ENCODE results near the gene CHKB.
"Not testable (repeated sequence)": the region's sequence is repeated elsewhere in the genome, so short reads cannot be mapped to it uniquely, and the experiment has no call there.

CHKB gene, protein sequence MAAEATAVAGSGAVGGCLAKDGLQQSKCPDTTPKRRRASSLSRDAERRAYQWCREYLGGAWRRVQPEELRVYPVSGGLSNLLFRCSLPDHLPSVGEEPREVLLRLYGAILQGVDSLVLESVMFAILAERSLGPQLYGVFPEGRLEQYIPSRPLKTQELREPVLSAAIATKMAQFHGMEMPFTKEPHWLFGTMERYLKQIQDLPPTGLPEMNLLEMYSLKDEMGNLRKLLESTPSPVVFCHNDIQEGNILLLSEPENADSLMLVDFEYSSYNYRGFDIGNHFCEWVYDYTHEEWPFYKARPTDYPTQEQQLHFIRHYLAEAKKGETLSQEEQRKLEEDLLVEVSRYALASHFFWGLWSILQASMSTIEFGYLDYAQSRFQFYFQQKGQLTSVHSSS

DNA sequence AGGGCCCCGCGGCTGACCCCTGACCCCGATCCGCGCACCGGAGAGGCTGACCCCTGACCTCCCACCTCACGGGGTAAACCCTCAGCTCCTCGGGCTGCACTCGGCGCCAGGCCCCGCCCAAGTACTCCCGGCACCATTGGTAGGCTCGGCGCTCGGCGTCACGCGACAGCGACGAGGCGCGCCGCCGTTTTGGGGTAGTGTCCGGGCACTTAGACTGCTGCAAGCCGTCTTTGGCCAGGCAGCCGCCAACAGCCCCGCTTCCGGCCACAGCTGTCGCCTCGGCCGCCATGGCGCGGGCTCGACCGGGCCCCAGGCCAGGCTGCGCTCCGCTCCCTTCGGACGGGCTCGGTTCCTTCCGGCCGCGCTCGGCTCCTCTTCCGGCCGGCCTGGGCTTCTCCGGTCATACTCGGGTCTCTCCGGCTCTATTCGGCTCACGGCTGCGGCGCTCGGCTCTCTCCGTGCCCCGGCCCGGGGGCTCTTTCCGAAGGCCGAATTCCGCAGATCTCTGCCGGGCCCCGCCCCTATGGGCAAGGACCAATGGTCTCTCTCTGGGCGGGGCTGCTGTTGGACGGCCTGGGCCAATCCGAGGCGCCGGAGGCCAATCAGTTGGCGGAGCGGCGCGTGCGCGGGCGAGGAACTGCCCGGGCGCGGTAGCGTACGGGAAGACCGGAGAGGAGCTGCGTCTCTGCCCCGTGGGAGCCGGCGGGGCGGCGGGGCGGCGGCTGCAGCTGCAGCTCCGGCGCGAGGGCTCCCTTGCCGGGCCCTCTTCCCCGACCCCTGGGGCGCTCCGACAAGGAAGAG is at the start of gene CHKB:
CHKB (minus strand) TSS at position 357 of the 801 bp plus-strand sequence; CDS start at position 289, 68 bp downstream.
- DNase-seq (ENCODE audit: low spot score) = peak; percentile 99

DNA sequence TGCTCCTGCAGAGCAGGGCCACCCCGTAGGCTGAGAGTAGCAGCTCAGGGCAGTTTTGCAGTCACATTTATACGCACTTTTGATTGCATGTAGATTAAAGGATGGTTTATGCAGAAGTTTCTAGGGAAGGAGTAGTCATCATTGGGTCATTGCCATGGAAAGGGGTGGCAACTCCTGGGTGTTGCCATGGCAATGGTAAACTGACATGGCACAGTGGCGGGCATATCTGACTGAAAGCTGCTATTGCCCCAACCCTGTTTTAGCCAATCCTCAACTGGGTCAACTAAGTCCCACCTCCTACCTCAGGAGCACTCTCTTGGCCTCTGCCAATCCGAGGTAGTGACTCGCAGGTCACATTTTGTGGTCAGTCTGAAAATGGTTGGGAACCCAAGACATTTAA is 47.7 kb upstream of the CHKB start:
- no peak for DNase-seq (ENCODE audit: low spot score)

DNA sequence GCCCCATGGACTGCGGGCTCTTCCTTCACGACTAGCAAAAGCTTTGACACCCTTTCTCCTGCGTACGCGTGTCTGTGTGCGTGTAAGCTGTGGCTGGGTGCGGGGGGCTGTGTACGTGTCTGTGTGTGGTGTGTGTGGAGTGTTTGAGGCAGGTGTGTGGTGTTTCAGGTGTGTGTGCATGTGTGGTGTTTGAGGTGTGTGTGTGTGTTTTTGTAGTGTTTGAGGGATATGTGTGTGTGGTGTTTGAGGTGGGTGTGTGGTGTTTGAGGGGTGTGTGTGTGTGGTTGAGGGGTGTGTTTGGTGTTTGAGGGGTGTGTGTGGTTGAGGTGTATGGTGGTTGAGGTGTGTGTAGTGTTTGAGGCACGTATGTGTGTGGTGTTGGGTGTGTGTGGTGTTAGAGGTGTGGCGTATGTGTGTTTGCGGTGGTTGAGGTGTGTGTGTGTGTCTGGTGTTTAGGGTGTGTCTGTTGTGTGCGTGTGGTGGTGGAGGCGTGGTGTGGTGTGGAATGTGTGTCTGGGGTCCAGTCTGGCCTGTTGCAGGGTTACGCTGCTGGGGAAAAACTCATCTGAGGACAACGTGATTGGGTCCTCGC is 46.0 kb upstream of the CHKB start:
- DNase-seq (ENCODE audit: low spot score) = no peak

DNA sequence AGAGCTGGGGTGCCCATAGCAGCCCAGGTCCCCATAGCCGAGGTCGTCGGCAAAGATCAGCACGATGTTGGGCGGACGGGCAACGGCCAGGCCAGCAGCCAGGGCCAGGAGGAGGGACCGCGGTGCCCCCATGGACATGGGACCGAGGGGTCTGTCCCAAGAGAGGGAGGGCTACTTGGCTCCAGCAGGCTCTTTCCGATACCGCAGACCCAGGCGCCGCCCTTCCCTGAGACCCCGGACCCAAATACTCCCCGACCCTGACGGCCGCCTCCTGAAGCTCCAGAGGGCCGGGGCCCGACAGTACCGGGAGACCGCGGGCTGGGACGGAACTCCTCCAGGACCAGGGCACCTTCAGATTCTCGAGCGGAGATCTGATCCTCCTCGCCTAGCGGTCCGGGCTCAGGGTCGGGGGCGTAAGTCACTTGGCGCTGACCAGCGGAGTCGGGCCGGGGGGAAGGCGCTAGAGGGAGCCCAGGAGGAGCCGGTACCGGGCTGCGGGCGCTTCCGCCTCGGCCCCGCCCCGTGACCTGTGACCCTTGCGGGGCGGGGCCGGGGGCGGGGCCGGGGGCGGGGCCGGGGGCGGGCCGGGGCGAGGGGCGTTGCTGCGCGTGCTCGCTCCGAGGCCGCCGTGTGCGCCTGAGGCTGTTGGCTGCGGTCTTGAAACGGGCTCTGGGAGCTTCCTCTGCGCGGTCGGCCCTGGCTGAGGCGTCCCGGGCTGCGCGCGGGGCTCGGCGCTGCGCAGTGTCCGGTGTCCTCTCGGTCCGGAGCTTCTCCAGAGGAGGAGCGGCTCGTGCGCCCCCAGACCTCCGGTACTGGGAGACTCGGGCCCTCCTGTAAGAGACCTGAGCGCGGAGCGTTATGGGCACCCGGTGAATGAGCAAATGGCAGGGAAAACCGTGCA is 45.2 kb upstream of the CHKB start, which contains the start of gene ARSA:
ARSA (minus strand) TSS at position 511 of the 901 bp plus-strand sequence; CDS start at position 138, 373 bp downstream.
- peak; percentile 90 for DNase-seq (ENCODE audit: low spot score)

DNA sequence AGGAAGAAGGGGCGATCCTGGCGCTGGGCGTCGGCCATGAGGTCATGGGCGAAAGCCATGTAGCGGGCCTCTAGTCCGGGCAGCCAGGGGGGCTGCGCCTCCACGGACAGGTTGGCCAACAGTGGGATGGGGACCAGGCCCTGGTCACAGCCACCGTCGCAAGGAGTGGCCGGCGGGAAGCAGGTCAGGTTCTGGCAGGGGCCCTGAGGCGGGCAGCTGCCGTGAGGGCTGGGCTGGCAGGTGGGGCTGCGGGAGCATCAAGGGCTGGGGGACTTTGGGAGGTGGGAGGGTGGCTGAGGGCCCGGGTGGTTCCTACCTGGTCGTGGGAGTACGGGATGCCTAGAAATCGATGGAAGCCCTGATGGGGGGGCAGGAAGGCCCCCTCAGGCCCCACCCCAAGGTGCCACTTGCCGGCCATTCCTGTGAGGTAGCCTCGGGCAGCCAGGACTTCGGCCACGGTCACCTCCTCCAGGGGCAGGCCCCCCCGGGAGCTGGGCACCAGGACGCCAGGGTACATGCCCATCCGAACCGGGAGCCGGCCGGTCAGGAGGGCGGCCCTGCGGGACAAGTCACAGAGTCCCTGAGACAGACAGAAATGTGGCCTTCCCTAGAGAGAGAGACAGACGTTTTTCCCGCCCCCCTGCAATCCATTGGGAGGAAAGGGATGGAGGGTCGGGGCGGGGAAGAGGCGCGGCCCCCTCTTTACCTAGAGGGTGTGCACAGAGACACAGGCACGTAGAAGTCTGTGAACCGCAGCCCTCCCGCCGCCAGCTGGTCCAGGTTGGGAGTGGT is 44.4 kb upstream of the CHKB start:
- no peak for DNase-seq (ENCODE audit: low spot score)

DNA sequence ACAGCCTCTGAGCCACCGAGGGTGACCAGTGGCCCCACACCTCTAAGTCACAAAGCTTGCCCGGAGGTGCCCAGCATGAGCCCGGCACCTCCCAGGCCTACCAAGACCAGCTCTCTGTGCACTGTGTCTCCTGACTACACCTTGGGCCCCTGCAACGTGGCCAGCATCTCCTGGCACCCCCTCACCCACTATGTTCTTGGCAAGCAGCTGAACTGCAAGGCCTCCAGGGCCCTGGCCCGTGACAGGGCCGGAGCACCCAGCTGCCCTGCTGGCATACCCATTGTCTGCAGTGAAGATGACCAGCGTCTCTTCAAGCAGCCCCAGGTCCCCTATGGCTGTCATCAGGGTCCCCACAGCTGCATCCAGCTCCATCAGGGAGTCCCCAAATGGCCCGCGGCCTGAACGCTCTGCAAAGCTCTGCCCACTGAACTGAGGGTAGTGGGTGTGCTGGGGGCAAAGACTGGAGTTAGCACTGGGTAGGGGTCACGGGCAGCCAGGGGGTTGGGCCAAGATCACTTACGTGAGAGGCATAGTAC is 43.7 kb upstream of the CHKB start:
- DNase-seq (ENCODE audit: low spot score) = no peak

DNA sequence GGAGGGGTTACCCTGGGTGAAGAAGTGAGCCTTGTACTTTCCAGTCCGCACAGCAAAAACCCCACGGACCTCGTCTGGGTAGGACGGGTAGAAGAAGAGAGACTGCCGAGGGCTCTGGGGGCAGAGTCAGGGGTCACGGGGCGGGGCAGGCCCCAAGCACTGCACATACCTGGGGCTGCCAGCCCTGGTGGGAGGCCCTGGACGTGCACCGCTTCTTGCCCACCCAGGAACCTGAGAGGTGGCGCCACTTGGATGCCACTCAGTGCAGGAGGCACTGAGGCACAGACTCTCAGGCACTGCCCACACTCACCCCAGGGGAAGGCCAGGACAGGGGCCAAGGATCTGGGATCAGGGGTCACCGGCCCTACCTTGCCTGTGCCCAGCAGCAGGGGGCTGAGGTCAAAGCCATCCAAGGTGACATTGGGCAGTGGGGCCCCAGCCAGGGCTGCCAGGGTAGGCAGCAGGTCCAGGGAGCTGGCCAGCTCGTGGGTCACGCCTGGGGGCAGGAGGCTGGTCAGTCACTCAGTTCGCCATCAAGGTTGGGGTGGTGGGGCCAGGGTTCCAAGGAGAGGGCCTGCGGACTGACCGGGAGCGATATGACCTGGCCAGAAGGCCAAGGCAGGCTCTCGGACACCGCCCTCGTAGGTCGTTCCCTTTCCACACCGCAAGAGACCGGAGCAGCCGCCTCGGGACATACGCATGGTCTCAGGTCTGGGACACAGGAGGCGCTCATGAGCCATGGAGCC is 43.1 kb upstream of the CHKB start:
- no peak for DNase-seq (ENCODE audit: low spot score)

DNA sequence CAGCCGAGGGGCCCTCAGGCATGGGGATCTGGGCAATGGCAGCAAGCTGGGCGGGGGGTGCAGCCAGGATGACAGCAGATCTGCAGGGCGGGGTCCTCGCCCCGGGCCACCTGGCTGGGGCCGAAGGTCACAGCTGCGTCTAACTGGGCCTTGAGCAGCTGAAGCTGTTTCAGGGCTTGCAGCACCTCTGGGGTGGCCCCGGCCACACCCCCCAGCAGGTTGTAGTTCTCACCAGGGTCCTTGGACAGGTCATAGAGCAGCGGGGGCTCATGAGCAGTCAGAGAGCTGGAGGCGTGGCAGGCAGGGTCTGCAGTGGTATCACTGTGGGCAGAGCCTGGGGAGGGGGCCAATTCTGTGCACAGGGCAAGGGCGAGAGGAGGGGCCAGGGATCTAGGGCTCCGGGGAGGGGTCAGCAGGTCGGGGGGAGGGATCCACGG is 42.5 kb upstream of the CHKB start:
- no peak for DNase-seq (ENCODE audit: low spot score)

DNA sequence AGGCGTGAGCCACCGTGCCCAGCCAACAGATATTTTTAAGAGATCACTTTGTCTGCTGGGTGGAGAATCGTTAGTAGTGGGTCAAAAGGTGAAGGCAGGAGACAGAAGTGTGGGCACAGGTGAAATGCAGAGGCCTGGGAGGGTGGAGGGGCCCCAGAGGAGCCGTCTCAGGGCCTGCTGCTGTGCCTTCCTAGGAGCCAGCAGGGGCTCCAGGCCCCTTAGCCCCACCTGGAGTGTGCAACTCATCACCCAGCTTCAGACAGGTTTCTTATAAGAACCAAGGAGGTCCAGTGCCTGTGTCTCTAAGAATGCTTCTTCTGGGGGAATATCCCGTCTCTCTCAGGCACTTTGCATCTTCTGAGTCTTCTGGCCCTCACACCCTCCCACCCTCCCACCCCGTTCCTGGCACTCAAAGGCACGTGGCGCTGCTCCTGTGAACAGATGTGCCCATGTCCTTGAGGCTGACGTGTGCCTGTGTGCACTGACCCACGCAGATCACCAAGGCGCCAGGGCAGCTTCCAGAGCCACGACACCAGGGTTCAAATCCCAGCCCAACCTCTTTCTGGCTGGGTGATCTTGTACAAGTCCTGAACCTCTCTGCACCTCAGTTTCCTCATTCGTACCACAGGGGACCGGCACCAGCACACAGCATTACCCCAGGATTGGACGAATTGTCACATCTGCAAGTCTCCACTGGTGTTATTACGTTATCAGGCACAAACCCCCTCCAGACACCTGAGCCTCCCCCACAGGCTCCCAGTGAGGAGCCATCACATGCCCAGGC is 41.9 kb upstream of the CHKB start:
- no peak for DNase-seq (ENCODE audit: low spot score)

DNA sequence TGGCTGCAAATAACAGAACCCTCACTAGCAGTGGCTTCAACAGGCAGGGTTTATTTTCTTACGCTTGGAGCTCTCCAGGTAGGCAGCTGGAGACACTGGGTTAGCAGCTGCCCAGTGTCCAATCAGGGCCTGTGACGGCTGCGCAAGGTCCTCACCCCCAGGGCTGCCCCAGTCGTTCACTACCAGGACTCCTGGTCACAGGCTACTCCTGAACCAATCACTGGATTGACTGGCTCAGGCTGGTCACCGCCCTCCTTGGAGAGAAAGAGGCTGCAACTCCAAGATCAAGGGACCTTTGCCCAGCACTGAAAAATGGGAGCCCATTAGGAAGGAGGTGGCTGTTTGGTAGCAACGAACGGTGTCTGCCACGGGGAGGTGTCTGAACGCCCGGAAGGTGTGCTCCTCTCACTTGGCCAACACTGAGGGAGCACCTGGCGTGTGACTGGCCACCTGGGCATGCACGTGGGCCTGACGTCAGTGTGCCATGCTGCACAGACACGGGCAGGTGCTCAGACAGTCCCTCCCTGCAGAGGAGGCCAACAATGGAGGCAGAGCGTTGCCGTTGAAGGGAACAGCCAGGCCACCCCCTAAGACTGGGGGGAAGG is 40.2 kb upstream of the CHKB start:
- DNase-seq (ENCODE audit: low spot score) = no peak

DNA sequence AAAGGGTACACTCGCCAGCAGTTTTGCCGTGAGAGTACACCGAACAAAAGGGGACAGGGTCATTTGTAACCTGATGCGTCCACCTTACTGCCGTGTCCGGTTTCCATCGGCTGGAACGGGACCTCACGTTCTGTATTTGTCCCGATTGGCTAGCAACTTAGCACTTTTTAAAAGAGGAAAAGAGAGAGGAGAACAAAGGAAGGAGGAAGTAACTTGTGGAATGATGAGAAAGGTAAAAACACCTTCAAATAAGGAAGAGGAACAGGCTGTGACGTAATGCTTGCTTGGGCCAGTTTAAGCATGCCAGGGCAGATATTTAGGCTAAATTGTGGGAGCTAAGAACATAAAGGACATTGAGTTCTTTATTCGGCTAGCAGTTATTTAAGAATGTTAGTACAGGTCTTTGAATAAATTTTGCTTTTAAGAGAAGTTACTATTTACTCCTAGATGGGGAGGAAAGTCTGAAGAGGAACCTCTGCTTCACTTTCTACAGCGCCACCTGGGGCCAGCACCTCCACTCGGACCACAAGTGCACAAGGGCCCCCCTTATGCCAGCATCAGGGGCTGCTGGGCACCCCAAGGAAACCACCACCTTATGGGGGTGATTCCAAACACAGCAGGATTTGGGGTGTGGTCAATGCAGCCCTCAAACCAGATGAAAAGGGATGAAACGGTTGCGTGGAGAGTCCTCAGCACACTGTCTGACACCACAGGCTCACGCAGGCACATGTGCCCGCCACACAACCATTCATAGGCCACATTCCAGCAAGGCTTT is 39.5 kb upstream of the CHKB start:
- DNase-seq (ENCODE audit: low spot score) = no peak

DNA sequence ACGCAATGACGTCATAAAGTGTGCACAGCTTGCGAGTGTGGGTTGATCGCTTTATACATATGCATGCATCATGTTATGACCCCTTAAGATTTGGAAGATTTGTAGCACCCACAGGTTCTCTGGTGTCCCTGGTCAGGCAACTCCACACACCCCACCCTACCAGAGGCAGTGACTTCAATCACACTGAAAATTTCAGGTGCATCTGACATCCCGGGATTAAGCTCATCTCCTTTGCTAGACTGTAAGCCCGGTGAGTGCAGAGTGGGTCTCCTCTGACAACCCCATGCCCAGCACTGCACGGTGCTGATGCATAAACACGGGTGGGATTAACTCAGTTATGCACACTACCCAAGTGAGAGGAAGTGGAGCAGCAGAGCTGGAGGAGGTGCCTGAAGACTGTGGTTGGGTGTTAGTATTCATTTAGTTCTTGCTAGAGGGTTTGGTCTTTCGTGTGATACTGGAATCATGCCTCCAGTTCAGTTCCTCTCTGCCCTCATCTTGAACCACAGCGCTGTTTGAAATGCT is 38.8 kb upstream of the CHKB start:
- no peak for DNase-seq (ENCODE audit: low spot score)

DNA sequence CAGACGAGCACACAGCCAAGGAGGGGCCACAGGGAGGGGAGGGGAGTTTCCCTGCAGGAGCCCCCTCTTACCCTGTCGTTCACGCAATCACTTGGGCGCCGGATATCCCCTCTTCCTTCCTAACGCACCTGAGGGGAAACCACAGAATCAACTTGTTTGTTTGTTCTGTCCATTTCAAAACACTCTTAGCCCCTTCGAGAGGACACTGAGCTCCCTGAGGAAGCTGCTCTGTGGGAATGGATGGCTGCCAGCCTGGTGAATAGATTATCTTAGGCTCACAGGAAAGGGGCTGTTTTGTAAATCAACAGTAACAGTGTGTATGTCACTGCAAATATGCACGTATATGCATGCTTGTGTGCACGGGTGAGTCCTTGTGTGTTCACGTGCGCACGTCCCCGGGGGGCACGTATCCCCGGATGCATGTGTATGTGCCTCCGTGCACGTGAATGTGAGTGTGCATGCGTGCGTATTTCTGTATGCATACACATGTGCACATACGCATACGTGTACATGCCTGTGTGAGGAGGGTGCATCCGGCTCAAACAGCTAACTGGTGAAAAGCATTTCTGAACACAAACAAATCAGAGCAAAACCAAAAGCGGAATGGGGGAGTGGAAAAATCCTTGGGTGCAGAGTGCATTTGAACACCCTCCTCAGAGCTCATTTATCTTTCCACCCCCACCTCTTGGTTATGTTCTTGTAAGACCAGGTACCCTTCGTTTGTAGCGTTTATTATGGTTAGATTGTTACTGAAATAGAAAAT is 38.1 kb upstream of the CHKB start:
- DNase-seq (ENCODE audit: low spot score) = peak; percentile 75

DNA sequence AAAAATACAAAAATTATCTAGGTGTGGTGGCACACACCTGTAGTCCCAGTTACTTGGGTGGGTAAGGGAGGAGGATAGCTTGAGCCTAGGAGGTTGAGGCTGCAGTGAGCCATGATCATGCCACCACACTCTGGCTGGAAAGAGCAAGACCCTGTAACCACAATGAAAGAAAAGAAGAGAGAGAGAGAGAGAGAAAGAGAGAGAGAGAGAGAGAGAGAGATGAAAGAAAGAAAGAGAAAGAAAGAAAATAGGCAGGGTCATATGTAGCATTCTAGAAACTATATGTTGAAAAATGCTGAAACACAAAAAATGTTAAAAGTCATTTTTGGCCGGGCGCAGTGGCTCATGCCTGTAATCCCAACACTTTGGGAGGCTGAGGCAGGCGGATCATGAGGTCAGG is 31.6 kb upstream of the CHKB start:
- not testable (repeated sequence) for DNase-seq (ENCODE audit: low spot score)

DNA sequence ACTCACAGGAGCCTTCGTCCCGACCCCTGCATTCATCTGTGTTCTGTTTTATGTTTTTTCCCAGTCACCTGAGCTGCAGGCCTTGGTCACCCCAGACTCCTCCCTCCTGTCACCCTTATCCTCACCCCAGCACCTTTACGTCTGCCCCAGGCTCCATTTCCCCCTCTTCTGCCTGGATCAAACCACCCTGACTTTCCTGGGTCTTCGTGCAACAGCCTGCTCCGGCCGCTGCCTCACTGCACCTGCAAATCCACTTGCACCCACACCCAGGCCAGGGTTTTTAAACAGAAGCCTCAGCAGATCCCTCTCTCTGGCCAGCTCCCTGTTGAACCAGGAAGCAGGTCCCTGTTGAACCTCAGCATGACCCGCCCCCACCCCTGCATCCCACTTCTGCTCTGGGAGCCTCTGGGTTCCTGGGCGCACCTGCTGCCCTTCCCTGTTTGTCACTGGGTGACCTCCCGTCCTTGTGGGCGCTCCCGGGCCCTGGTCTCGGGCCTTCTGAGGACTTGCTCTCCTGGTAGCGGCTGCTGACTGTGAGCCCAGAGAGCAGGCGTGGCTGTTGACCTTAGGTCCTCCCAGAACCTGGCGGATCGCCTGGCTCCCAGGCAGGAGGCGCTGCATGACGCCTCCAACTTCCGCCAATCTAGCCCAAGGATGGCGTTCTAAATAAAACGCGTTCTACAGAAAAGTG is 30.8 kb upstream of the CHKB start:
- peak; percentile 74 for DNase-seq (ENCODE audit: low spot score)

Data from iPS-NIHi11 (cell line).